GM21786 (cell line): ENCODE results near the gene HUS1.
"Not testable (repeated sequence)": the region's sequence is repeated elsewhere in the genome, so short reads cannot be mapped to it uniquely, and the experiment has no call there.

Source experiments
- ATAC-seq: cut with Tn5 transposase; IDR thresholded peaks from one replicate; pipeline ENCODE4 v1.9.1; 2021; ENCODE audit not compliant: unreplicated experiment

The HUS1 gene

GRCh38 chr7:47980648-47981047 is 1.2 kb upstream of the HUS1 start:
- ATAC-seq, result not testable (repeated sequence)

- ATAC-seq, result no peak
Measured at GRCh38 chr7:47979832-47980181, 392 bp upstream of the HUS1 start.

GRCh38 chr7:47978790-47979144 is 648 bp downstream of the HUS1 start:
- no peak for ATAC-seq

DNA sequence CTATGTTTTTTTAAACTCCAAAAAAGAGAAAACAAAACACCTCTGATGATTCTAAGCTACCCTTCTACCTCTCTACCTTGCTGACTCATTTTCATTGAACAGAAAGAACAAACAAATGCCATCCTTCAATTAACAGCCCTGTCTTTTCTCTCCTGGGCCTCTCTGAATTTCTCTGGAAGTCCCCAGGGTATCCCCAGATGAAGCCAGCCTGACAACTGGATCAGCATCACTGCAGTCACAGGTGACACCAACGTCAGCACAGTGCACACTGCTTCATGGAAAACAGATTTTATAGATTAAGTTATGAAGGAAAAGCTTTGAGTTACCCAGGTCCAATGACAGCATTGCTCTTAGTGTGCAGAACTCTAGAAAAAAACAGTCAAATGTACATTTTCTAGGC is 5.7 kb downstream of the HUS1 start:
- ATAC-seq, result peak; percentile 44

DNA sequence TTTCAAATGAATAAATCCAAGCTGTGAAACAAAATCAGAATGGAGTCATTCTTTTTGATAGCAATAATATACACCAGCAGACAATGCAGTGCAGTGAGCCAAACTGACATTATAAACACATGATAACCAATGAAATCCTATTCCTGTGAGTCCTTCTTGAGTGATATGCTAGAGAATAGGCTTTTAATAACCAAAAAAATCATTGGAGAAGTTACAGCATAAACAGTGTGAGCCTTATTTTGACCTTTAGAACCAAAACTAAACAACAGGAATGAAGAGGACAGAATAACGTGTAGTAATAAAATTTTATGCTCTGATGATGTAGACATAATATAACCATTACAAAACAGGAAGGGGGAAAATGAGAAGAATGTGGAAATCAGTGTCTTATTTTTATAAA is 8.7 kb downstream of the HUS1 start:
- no peak for ATAC-seq

DNA sequence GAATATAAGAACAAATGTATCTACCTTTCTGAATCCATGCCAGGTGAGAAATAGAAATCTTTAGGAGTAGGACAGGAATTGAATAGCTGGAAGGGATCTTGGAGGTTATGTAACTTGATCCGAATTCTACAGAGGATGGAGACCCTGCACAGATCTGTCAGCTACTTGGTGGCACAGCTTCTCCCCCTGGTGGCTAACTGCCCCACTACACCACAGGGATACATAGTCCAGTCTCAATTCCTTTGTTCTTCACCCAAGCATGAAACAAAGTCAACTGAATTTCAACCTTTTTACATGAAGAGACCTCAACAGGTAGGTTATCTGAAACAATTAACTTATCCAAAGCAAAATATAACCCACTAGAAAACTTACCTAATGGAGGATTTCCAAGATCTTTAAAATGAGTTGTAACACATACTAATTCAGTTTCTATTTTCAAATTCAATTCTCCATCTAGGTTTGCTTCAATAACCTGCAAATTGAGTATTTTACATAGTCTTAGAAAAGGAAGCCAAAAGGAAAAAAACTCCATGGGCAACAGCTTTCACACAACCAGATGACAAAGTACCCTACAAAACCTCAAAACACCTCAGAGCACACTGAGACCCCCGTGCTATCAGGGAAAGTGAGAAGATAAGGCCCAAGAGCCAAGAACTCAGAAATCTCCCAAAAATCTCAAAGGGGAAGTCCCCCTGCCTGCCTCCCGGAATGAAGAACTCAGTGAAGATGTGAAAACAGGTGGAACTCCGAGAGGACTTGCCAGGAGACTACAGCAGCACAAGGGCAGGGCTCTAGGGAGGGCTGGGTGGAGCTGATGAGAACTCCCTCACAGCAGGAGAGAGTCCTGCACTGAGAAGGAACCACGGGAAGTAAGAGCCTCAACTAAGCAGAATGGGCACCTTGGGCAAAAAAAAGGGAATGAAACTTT is 10.3 kb downstream of the HUS1 start:
- ATAC-seq, result peak; percentile 67

GRCh38 chr7:47967708-47968107 is 11.7 kb downstream of the HUS1 start:
- no peak for ATAC-seq

GRCh38 chr7:47967123-47967522 is 12.3 kb downstream of the HUS1 start:
- no peak for ATAC-seq

DNA sequence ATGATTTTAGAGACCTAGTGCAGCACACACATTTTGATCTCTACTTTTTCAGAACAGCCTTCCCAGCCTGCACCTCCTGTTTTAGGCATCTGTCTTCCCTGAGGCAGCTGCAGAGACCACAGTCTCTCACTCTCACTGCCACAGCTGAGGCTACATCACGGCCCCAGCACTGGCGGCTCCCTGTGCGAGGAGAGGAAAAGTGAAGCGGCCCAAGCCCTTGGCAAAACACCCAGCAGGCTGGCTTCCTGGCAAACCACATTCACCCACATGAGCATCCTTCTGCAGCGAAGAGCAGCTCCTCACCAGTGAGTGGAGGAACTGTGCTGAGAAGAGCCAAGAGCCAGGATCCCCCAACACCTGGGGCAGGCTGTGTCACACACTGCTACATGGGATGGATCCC is 14.0 kb downstream of the HUS1 start:
- no peak for ATAC-seq

GRCh38 chr7:47962262-47962661 is 17.2 kb downstream of the HUS1 start:
- ATAC-seq, result no peak

DNA sequence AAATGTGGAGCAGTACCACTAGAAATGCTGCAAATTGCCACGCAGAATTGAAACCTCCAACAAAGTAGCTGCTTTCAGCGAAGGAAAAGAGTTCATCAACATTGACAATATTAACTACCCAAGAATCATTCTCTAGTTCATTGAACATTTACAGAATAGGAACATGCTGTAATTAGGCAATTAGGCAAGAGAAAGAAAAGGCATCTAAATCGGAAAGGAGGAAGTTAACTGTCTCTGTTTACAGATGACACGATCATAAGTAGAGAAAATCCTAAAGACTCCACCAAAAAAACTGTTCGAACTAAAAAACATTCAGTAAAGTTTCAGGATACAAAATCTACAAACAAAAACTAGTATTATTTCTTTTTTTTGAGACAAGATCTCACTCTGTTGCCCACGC is 22.3 kb downstream of the HUS1 start:
- no peak for ATAC-seq

DNA sequence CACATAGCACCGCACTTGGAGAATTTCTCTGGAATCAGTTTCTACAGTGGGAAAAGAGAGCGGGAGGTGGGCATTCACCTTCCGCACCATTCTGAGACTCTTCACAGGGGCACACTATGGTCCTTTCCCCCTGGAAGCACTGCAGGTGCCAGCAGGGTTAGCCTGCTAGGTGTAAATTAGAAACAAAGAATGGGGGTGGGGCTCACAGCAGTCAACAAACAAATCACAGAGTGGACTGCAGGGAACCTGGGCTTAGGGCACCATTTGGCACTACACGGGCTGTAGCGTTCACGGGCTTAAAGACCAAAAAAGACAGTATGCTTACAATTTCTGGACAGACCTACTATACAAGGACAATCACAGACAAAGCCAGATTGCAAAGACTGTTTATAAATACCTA is 23.2 kb downstream of the HUS1 start:
- ATAC-seq, result no peak

DNA sequence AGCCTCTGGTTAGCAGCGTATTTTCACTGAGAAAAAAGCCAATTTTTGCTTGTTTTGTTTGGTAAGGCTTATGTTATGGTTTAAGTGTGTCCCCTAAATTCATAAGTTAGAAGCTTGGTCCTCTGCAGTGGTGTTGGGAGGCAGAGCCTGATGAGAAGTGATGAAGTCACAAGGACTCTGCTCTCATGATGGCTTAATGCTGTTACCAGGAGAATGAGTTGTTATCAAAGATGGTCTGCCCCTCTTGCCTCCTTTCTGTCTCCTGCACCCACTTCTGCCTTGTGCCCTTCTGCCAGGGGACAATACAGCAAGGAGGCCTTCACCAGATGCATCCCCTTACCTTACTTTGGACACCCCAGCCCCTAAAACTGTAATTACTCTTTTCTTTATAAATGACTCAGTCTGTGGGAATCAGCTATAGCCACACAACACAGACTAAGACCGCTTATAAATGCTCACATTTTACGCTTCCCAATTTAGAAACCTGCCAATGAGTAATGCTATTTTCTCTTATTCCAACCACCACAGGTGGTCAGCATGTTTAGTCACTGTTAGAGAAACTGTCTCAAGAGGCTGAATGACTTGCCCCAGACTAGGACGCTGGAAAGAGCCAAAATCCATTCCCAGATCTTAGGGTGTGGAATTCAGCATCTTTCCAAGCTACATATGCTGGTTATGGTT is 25.0 kb downstream of the HUS1 start:
- ATAC-seq, result peak; percentile 22

GRCh38 chr7:47953822-47954221 is 25.6 kb downstream of the HUS1 start:
- ATAC-seq, result peak; percentile 40

GRCh38 chr7:47952224-47952623 is 27.2 kb downstream of the HUS1 start:
- no peak for ATAC-seq

DNA sequence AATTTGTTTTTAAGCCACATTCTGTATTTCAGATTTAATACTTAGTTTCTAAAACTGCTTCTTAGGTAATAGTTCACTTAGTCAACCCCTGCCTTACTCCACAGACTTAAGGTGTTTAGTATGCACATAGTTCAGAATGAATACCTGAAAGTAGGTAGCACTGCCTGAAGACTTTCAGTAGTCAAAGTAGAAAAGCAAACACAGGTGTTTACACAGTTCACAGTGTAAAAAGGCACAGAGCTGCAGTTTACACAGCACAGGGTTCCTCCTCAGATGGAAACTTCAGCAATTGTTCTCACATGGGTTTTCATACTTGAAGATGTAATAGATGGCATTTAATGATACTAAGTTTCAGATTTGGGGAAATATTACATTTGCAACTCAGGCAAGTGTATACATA is 28.0 kb downstream of the HUS1 start:
- no peak for ATAC-seq

DNA sequence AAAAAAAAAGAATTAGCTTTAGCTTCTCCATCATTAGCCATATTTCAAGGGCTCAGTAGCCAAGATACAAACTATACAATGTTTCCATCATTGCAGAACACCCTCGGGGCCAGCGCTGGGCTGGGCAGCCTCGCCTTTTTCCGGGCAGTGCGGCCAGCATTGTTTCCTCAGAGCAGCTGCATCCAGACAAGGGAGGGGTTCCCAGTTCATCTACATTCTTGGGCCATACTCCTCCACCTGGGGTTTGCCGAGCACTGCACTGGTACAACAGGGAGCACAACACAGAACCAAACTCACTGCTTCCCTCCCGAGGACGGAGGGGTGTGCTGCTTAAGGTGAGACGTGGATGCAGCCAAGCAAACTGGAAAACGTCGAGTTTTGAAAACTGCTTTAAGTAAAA is 28.7 kb downstream of the HUS1 start:
- ATAC-seq, result no peak

GRCh38 chr7:47949703-47950102 is 29.7 kb downstream of the HUS1 start:
- no peak for ATAC-seq

- ATAC-seq, result no peak
Measured at GRCh38 chr7:47948141-47948790, 31.1 kb downstream of the HUS1 start, which contains the start of gene PKD1L1. Gene PKD1L1 (minus strand): TSS chr7:47948466. CDS start chr7:47948440, 26 bp downstream.

- no peak for ATAC-seq
Measured at GRCh38 chr7:47947355-47947749, 32.1 kb downstream of the HUS1 start.

- ATAC-seq, result no peak
Measured at GRCh38 chr7:47946581-47947354, 32.6 kb downstream of the HUS1 start.
